ENCODE measurements around the gene SARDH. TPM values are rescaled to one million over a fixed set of nuclear protein-coding genes. Genes with fewer than 3 reads are reported as not detected.

SARDH gene
- total and polyA plus RNA-seq, 9 of the 15 experiments (the other 6 are each of a cell fraction or from before 2014, with no cell fraction given), result 0.14 TPM; not detected in 8

- H3K4me1 ChIP-seq (replicated peaks in 1 of 2; ENCODE audit: control insufficient read depth in 2 of 2, insufficient read depth in 2 of 2, low read length in 2 of 2), result peaks cover 0 to 18% of the 10 kb centered on the region in 2 experiments; a peak in 2 of 5 replicates
- DNase-seq (ENCODE audit: extremely low read depth in 1 of 4, low spot score in 3 of 4) (no peak), ATAC-seq (no peak), FAIRE-seq (no peak)
- TF ChIP-seq HCFC1 (IDR thresholded peaks at IDR 0.05; ENCODE audit: low read depth, low read length), result no peak
- TF ChIP-seq ERF (CRISPR knock-in tag; IDR thresholded peaks at IDR 0.05), result no peak
- TF ChIP-seq ID3 (CRISPR knock-in tag; IDR thresholded peaks at IDR 0.05), result no peak
- no peak for TF ChIP-seq ID3 (tag; IDR thresholded peaks at IDR 0.05)
- no peak for TF ChIP-seq IRF9 (tag; IDR thresholded peaks at IDR 0.05)
- no peak for TF ChIP-seq GABPA (tag; conservative IDR thresholded peaks at IDR 0.05; ENCODE audit: low read depth)
- no peak for TF ChIP-seq PCBP2 (IDR thresholded peaks at IDR 0.05; ENCODE audit: low read depth, low read length, poor library complexity, severe bottlenecking)
- no peak for TF ChIP-seq COPS2 (conservative IDR thresholded peaks at IDR 0.05)
- TF ChIP-seq JUNB (CRISPR knock-in tag; conservative IDR thresholded peaks at IDR 0.05), result no peak
- TF ChIP-seq ZNF146 (CRISPR knock-in tag; IDR thresholded peaks at IDR 0.05; ENCODE audit: unreplicated experiment), result no peak
- no peak for TF ChIP-seq NFXL1 (CRISPR knock-in tag; IDR thresholded peaks at IDR 0.05)
- no peak for TF ChIP-seq ATF4 (CRISPR knock-in tag; IDR thresholded peaks at IDR 0.05)
- no peak for TF ChIP-seq ZNF311 (CRISPR knock-in tag; IDR thresholded peaks at IDR 0.05)
- no peak for TF ChIP-seq PRDM10 (IDR thresholded peaks at IDR 0.05; ENCODE audit: partially characterized antibody)
- TF ChIP-seq ARID2 (IDR thresholded peaks at IDR 0.05), result no peak
- H4K20me1 ChIP-seq (replicated peaks; ENCODE audit: control insufficient read depth, insufficient read depth, low read length), result peaks cover 9% of the 10 kb centered on the region; the same call in 1 of the 2 replicates
- H3K36me3 ChIP-seq (ENCODE audit: control insufficient read depth, insufficient read depth, low read length), result no peaks in the 10 kb centered on the region
- 9% methylated on average over 6 of the region's 8 CpGs for WGBS (ENCODE audit: insufficient coverage, low coverage, missing lambda C conversion rate)
- no peaks in the 10 kb centered on the region for H3K9me1 ChIP-seq (ENCODE audit: control insufficient read depth, insufficient read depth, low read length)
- no peaks in the 10 kb centered on the region for H3K9me3 ChIP-seq (replicated peaks; ENCODE audit: control insufficient read depth, insufficient read depth, low read depth, low read length)
- no peak overlapping the region for H3K4me3 ChIP-seq
- H3K4me2 ChIP-seq (ENCODE audit: insufficient read depth, low read length), result no peak overlapping the region
- H3K9ac ChIP-seq (ENCODE audit: insufficient read depth in 1 of 2, low read depth in 2 of 2, low read length in 2 of 2), result no peak overlapping the region
- H3K27ac ChIP-seq (ENCODE audit: extremely low read depth, low read depth, low read length), result no peak overlapping the region
- peaks cover 0 to 28% of the 10 kb centered on the region in 2 experiments; a peak in 2 of 5 replicates for H3K27me3 ChIP-seq (ENCODE audit: control insufficient read depth in 2 of 2, insufficient read depth in 2 of 2, low read length in 2 of 2)
- H2AFZ ChIP-seq (ENCODE audit: low read depth, low read length), result no peak overlapping the region
- no TSS peak for BruUV-seq (replicated peaks)
- ChIA-PET POLR2A (no interaction called here), CTCF (ENCODE audit: low intra/inter-chr PET ratio) (no interaction called here)
- in situ Hi-C loops (cut with MboI) (no loop called here), intact Hi-C loops (cut with micrococcal nuclease) (no loop called here)
- H3K79me2 ChIP-seq (ENCODE audit: control insufficient read depth, insufficient read depth, low read length), result no peaks in the 10 kb centered on the region
These were observed 2.2 kb downstream of the SARDH start for GRCh38 chr9:133735931-133736330.
